MV-4-11 (cell line): ENCODE data around the gene ADGRE2.

Experiments
- DNase-seq: peaks from one replicate; lab custom pipeline; 2025; lab: John Stamatoyannopoulos, UW

ADGRE2 gene

GRCh38 chr19:14735915-14736314 lies 42.4 kb downstream of the ADGRE2 start:
- DNase-seq = no peak

GRCh38 chr19:14733574-14733973 lies 44.8 kb downstream of the ADGRE2 start:
- DNase-seq = no peak

GRCh38 chr19:14732510-14732909 lies 45.9 kb downstream of the ADGRE2 start:
- no peak for DNase-seq

GRCh38 chr19:14731200-14731599 lies 47.2 kb downstream of the ADGRE2 start:
- no peak for DNase-seq

GRCh38 chr19:14728595-14728994 lies 49.8 kb downstream of the ADGRE2 start:
- no peak for DNase-seq

GRCh38 chr19:14722127-14722526 lies 56.2 kb downstream of the ADGRE2 start:
- no peak for DNase-seq

GRCh38 chr19:14719162-14719561 lies 59.2 kb downstream of the ADGRE2 start:
- no peak for DNase-seq

- no peak for DNase-seq
These were observed 59.7 kb downstream of the ADGRE2 start for GRCh38 chr19:14718522-14719116.

- DNase-seq = no peak
These were observed 62.5 kb downstream of the ADGRE2 start for GRCh38 chr19:14715841-14716240.

- no peak for DNase-seq
These were observed 73.9 kb downstream of the ADGRE2 start for GRCh38 chr19:14704450-14704849.

- DNase-seq = no peak
These were observed 74.5 kb downstream of the ADGRE2 start for GRCh38 chr19:14703833-14704232.

- no peak for DNase-seq
These were observed 77.5 kb downstream of the ADGRE2 start for GRCh38 chr19:14700711-14701375.

- DNase-seq = no peak
These were observed 78.7 kb downstream of the ADGRE2 start for GRCh38 chr19:14699641-14700040.

GRCh38 chr19:14695471-14695870 lies 82.9 kb downstream of the ADGRE2 start:
- no peak for DNase-seq

GRCh38 chr19:14694641-14695266 lies 83.6 kb downstream of the ADGRE2 start:
- DNase-seq = no peak

GRCh38 chr19:14689598-14690503 lies 88.5 kb downstream of the ADGRE2 start, which contains the start of gene ZNF333:
Gene ZNF333, plus strand, starts transcription at chr19:14690048. Its CDS starts 3,444 bp downstream, at chr19:14693492.
- DNase-seq = peak; percentile 90

GRCh38 chr19:14686411-14686810 lies 91.9 kb downstream of the ADGRE2 start:
- DNase-seq = peak; percentile 53

GRCh38 chr19:14683439-14683838 lies 94.9 kb downstream of the ADGRE2 start:
- peak; percentile 89 for DNase-seq
